HepG2 (cell line): ENCODE results near the gene NCOR2. TPM values are rescaled to one million over a fixed set of nuclear protein-coding genes. Genes with fewer than 3 reads are reported as not detected.

Source experiments
- ATAC-seq: fragments of 200-7000 bp; cut with Tn5 transposase; 3 replicates; pipeline ENCODE4 v1.9.1; 2020; ENCODE audit warnings: mild to moderate bottlenecking, moderate library complexity
- BruUV-seq: library from RNA; stranded (reverse); fragments of 400-500 nt; replicated peaks from 2 replicates; lab custom pipeline; 2021; lab: Mats Ljungman, UMichigan
- CTCF ChIA-PET: fragments of 300-600 bp; formaldehyde crosslinking; extraction: SDS; loops from one replicate; lab custom pipeline; 2021; ENCODE audit warnings: low total read pairs, inconsistent platforms, low intra/inter-chr PET ratio; lab: Yijun Ruan, JAX
- POLR2A ChIA-PET: fragments of 350-600 bp; sonication (Branson Sonifier 250); formaldehyde crosslinking; loops from one replicate; lab custom pipeline; 2020; ENCODE audit warnings: antibody characterized with exemption, inconsistent platforms; lab: Yijun Ruan, JAX
- DNase-seq: peaks from one replicate; pipeline ENCODE4 v3.0.0-alpha.2; 2015; ENCODE audit warnings: low spot score
- FAIRE-seq: peaks from 3 replicates; lab custom pipeline; 2011; peaks lifted over from hg19 to GRCh38; lab: Jason Lieb, UNC
- H2AFZ ChIP-seq: one replicate; pipeline ENCODE4 v1.6.1; 2011; ENCODE audit warnings: low read length, inconsistent platforms
- H3K27ac ChIP-seq: fragments of 300-600 bp; 3 replicates; pipeline ENCODE4 v1.8.0; 2011; ENCODE audit warnings: mixed run types, mild to moderate bottlenecking, mixed read lengths, low read length, inconsistent platforms; ENCODE audit not compliant: insufficient read depth; ENCODE audit errors: extremely low read length
- H3K27me3 ChIP-seq, 2 experiments: fragments of 200-600 bp in 1 of 2; 2 replicates in 1 of 2; 3 replicates in 1 of 2; pipeline versions ENCODE4 v1.6.0 to v1.8.0; 2011; ENCODE audit warnings: low read length in 2 of 2, mild to moderate bottlenecking in 2 of 2, moderate library complexity in 2 of 2, inconsistent platforms in 1 of 2; ENCODE audit not compliant: insufficient read depth in 2 of 2, control insufficient read depth in 1 of 2
- H3K36me3 ChIP-seq, 2 experiments: fragments of 200-600 bp in 1 of 2; replicated peaks in 1 of 2; 2 replicates in 1 of 2; 3 replicates in 1 of 2; pipeline versions ENCODE4 v1.5.1 to v1.8.0; 2011; ENCODE audit warnings: low read length in 2 of 2, inconsistent platforms in 1 of 2; ENCODE audit not compliant: insufficient read depth in 2 of 2, control insufficient read depth in 1 of 2
- H3K4me1 ChIP-seq: 2 replicates; pipeline ENCODE4 v1.5.1; 2012; ENCODE audit warnings: low read length, inconsistent platforms; ENCODE audit not compliant: insufficient read depth
- H3K4me2 ChIP-seq: 2 replicates; pipeline ENCODE4 v1.6.0; 2011; ENCODE audit warnings: low read depth, low read length, inconsistent platforms
- H3K4me3 ChIP-seq, 3 experiments: fragments of 200-600 bp in 1 of 3; sonication (generic), shearing (Covaris generic) in 1 of 3; replicated peaks in 1 of 3; 2 replicates each; pipeline ENCODE4 v1.5.1; 2011 to 2016; ENCODE audit warnings: low read length in 3 of 3, inconsistent platforms in 2 of 3, low read depth in 2 of 3, mild to moderate bottlenecking in 2 of 3, control low read depth in 1 of 3, mixed read lengths in 1 of 3; ENCODE audit not compliant: insufficient read depth in 1 of 3
- H3K79me2 ChIP-seq: one replicate; pipeline ENCODE4 v1.6.1; 2011; ENCODE audit warnings: low read length, inconsistent platforms; ENCODE audit not compliant: insufficient read depth
- H3K9ac ChIP-seq: 2 replicates; pipeline ENCODE4 v1.6.0; 2011; ENCODE audit warnings: mild to moderate bottlenecking, low read depth, low read length, inconsistent platforms; ENCODE audit not compliant: insufficient read depth
- H3K9me3 ChIP-seq: 2 replicates; pipeline ENCODE4 v1.5.1; 2012; ENCODE audit warnings: mild to moderate bottlenecking, low read length
- H4K20me1 ChIP-seq: 2 replicates; pipeline ENCODE4 v1.6.0; 2011; ENCODE audit warnings: inconsistent platforms, mild to moderate bottlenecking, low read length, moderate library complexity; ENCODE audit not compliant: insufficient read depth
- KMT2B ChIP-seq: IDR thresholded peaks from 2 replicates; pipeline ENCODE4 v1.6.1; 2016; ENCODE audit warnings: missing genetic modification reagents, missing compliant biosample characterization
- SIN3B ChIP-seq: fragments of 150-350 bp; IDR thresholded peaks from 2 replicates; pipeline ENCODE4 v1.6.1; 2014; ENCODE audit warnings: low read length
- ZBTB33 ChIP-seq: sonication (generic); formaldehyde crosslinking; IDR thresholded peaks from 2 replicates; pipeline ENCODE4 v1.4.0; 2020; ENCODE audit warnings: missing genetic modification reagents
- ZNF629 ChIP-seq: sonication (generic); formaldehyde crosslinking; conservative IDR thresholded peaks from 2 replicates; pipeline ENCODE4 v1.5.0; 2020; ENCODE audit warnings: missing genetic modification reagents
- ZNF841 ChIP-seq: sonication (generic); formaldehyde crosslinking; IDR thresholded peaks from 2 replicates; pipeline ENCODE4 v1.8.1; 2023; ENCODE audit warnings: missing genetic modification reagents, borderline replicate concordance
- ZSCAN25 ChIP-seq: sonication (generic); formaldehyde crosslinking; IDR thresholded peaks from 2 replicates; pipeline ENCODE4 v1.8.0; 2022; ENCODE audit warnings: mild to moderate bottlenecking, missing genetic modification reagents
- WGBS: methylation state at CpG from one replicate; pipeline ENCODE4 v1.1.6; 2017; ENCODE audit warnings: low lambda C conversion rate; 5-methylcytosine and 5-hydroxymethylcytosine counted together
- in situ Hi-C: cut with HindIII; loops from 2 replicates; pipeline ENCODE4 v1.10.0; 2017; ENCODE audit warnings: low pct_unique_long_range_greater_than_20kb; ENCODE audit not compliant: extremely low pct_ligation_motif_present
- intact Hi-C: fragments of 100-400 bp; cut with micrococcal nuclease; formaldehyde crosslinking; loops from one replicate; pipeline ENCODE4 v1.10.0; 2022; ENCODE audit not compliant: unreplicated experiment
- polyA plus RNA-seq, 8 experiments: library from polyadenylated mRNA; depleted of rRNA in 3 of 8; stranded (reverse) in 7 of 8; unstranded in 1 of 8; fragments of >200 nt; fragmentation: Illumina TruSeq in 4 of 8; extraction: Trizol in 4 of 8; gene quantifications; 2 replicates each; pipeline versions ENCODE4 v1.2.1 to v1.2.3, GENCODE V29; 2011 to 2016; ENCODE audit warnings: low read depth in 4 of 8, missing spikeins in 1 of 8, mixed read lengths in 1 of 8; ENCODE audit not compliant: insufficient read depth in 1 of 8
- total RNA-seq, 5 experiments: library from RNA; depleted of rRNA; stranded (reverse); fragments of >200 nt; fragmentation: Illumina TruSeq; extraction: Trizol; gene quantifications; 2 replicates each; pipeline ENCODE4 v1.2.3, GENCODE V29; 2016; ENCODE audit warnings: low read depth in 1 of 5

NCOR2 gene
- total and polyA plus RNA-seq, 2 of the 13 experiments (the other 11 are each of a cell fraction or from before 2014, with no cell fraction given) = 4.5 to 5.7 TPM

DNA sequence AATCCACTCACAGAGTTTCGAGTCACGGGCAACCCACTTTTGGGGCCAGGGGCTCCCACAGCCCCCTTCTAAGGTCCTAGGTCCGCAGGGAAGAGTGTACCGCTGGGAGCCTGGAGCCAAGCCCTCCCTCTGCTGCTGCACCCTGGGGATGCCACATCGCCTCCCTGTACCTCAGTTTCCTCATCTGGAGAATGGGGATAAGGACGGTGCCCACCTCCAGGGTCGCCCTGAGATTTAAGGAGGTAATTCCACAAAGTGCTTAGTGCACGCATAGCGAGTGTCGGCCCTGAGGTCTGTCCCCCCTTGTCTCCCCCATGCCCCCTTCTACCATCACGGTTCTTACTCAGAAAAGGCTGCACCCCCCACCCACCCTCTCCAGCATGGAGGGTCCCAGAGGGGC lies 35.5 kb downstream of the NCOR2 start:
- ATAC-seq = no peak
- BruUV-seq = no TSS peak
- H3K4me3 ChIP-seq = no peak overlapping the region
- H3K4me2 ChIP-seq = no peak overlapping the region
- H3K36me3 ChIP-seq = no peaks in the 10 kb centered on the region
- WGBS = 97% methylated on average over 11 of the region's 11 CpGs
- no peaks in the 10 kb centered on the region for H3K4me1 ChIP-seq
- no peak overlapping the region for H2AFZ ChIP-seq
- no peak overlapping the region for H3K9ac ChIP-seq
- in situ Hi-C loops = no loop called here
- no peak for TF ChIP-seq ZSCAN25 (CRISPR knock-in tag)
- TF ChIP-seq ZNF629 = peak; percentile 76
- TF ChIP-seq SIN3B = no peak
- intact Hi-C loops = no loop called here
- no peak overlapping the region for H3K27ac ChIP-seq
- no peak for FAIRE-seq
- H4K20me1 ChIP-seq = 0 out of 2 replicates have a peak, but pooled peaks cover 5% of the 10 kb centered on the region
- ChIA-PET CTCF (no interaction called here), POLR2A (no interaction called here)
- DNase-seq = no peak
- H3K9me3 ChIP-seq = no peaks in the 10 kb centered on the region
- H3K79me2 ChIP-seq = peaks cover 11% of the 10 kb centered on the region
- no peaks in the 10 kb centered on the region for H3K27me3 ChIP-seq

DNA sequence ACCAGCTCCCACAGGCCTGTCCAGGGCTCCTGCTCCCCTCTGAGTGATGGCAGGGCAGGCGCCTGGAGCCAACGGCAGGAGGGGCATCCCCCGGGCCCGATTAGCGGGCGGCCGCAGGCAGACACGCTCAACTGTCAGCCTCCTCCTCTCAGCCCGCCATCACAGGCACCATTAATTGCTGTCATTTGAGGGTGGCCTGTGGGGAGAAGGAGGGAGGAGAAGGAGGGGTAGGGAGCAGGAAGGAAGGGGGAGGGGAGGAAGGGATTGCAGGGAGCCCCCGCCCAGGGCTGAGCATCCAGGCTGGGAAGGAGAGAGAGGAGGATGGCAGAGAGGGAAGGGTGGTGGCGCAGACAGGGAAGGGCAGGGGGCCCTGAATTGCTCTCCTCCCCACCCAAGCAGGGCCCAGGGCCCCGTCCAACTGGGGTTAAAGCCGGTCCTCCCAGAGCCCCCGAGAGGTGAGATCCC lies 36.1 kb downstream of the NCOR2 start:
- no peak overlapping the region for H2AFZ ChIP-seq
- peaks cover 5% of the 10 kb centered on the region for H3K79me2 ChIP-seq
- 0 out of 2 replicates have a peak, but pooled peaks cover 5% of the 10 kb centered on the region for H4K20me1 ChIP-seq
- ChIA-PET POLR2A (no interaction called here), CTCF (no interaction called here)
- H3K27ac ChIP-seq = no peak overlapping the region
- no peaks in the 10 kb centered on the region for H3K9me3 ChIP-seq
- no TSS peak for BruUV-seq
- ATAC-seq (no peak), FAIRE-seq (no peak), DNase-seq (no peak)
- H3K4me2 ChIP-seq = no peak overlapping the region
- TF ChIP-seq KMT2B (CRISPR knock-in tag) (no peak), ZBTB33 (CRISPR knock-in tag) (peak; percentile 66), ZNF841 (CRISPR knock-in tag) (no peak)
- no peak overlapping the region for H3K4me3 ChIP-seq
- H3K27me3 ChIP-seq = no peaks in the 10 kb centered on the region
- WGBS = 95% methylated on average over 14 of the region's 14 CpGs
- no peaks in the 10 kb centered on the region for H3K36me3 ChIP-seq
- intact Hi-C loops (no loop called here), in situ Hi-C loops (no loop called here)
- H3K9ac ChIP-seq = no peak overlapping the region
- H3K4me1 ChIP-seq = no peaks in the 10 kb centered on the region
